TTC549 (cell line): Measurements from ENCODE around the gene NDUFA11.

ENCODE experiments used
- FAIRE-seq: peaks from 2 replicates; lab custom pipeline; 2012; peaks lifted over from hg19 to GRCh38; lab: Jason Lieb, UNC

NDUFA11 gene

DNA sequence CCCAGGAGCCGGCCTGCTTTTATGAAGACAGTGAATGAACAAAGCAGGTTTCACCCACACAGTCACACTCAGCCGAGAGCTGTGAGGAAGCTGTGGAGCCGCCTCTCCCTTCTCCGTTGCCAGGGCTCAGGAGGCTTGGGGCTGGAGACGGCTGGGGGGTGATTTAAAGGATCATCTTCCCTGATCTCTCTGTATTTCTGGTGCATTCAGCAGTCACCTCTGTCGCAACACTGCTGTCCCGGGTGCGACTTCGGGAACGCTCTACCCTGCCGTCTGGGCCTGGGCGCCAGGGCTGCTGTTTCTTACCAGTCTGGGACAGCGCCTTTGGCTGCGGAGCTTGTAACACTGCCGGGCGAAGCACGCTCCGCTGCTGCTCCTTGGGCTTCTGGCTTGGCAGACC, 28.6 kb upstream of the NDUFA11 start:
- FAIRE-seq, result no peak

DNA sequence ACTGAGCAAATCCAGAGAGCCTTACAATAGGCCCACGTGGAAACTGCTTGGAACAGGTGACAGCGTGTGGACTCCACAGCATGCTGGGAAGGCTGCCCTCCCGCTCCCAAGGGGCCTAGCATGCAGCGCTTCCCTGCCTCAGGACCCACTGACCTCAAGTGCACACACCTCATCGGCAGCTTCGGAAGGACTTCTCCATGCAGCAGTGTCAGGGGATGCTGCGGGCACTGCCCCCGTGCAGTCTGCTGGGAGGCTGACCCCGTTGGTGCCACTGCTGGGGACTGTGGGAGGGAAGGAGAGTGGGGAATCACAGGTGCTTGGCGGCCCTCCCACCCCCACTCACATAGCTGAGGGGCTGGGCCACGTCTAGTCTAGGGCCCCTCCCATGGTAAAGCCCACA, 27.7 kb upstream of the NDUFA11 start:
- FAIRE-seq, result no peak

DNA sequence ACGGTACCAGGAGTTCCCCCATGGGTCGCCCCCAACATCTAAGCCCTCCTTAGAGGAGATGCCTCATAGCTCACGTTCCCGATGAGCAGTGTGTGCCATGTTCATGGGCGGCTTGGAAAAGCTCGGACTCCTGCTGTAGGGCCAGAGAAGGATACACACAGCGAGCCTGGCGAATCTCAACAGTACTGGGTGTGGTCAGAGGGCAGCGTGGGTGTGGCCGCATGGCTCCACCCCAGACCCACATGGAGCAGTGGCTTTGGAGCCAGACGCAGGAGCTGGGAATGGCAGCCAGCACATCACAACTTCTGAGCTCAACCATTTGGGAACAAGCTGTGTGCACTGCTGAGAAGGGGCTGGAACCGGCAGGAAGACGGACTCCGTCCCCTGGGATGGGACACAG, 26.0 kb upstream of the NDUFA11 start:
- FAIRE-seq, result no peak

DNA sequence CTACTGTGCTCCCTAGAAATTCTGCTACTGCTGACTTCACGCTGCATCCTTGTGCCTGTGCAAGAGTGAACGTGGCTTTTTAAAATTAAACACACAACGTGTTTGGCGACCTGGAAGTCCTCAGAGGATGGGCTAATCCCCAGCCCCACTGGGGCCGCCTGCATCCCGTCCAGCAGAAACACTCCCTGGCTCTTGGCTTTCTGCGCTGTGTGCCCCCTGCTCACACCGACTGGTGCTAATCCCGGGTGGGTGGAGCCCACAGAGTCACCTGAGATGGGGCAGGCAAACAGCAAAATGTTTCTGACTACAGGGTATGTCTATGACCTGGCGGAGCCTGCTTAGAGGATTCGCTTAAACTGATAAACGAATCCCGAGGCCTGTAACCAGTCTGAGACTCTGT, 25.6 kb upstream of the NDUFA11 start:
- FAIRE-seq, result no peak

DNA sequence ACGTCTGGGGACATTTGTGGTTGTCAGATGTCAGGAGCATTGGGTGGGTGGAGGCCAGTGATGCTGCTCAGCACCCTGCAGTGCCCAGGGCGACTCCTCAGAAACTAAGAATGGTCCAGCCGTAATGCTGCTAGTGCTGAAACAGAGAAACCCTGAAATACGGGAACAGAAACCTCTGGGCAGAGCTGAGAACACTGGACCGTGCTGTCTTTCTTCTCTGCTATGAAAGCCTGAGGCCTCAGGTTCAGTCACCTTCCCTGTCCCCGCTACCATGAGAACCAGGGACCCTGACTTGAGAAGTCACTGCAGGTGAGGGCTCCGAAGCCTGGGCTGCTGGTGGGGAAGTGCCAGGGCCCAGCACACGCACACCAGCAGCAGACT, 23.8 kb upstream of the NDUFA11 start:
- FAIRE-seq, result no peak

DNA sequence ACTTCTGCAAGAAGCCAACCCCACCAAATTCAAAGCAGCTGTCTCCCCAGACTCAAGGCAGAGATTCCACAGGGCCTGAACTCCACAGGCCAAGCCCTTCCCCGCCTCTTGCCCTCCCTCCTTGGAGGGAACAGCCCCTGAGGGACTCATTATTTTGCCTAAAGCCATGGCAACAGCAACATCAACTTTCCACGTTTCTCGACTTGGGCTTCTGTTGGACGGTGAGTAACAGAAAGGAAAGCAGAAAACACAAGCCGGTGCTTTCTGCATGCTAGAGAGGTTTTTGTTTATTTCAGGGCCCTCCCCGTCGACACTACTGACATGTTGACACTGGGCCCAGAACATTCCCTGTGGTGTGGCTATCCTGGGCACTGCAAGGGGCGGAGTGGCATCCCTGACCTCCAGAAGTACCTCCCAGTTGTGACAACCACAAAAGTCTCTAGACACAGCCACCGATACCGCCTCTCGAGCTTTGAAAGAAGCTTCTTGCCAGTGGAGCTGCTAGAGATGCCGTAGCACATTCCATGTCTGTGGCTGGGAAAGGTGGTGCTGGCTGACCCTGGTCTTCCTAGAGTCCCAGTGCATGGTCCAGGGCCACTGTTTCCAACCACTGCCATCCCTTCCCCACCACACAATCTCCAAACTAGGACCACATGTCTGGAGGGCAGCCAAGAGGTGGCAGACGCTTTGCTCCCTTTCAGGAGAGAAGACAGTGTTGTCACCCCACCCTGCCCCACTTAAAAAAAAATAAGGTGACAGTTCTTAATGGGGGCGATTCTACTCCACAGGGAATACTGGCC, 23.3 kb upstream of the NDUFA11 start:
- FAIRE-seq, result no peak

DNA sequence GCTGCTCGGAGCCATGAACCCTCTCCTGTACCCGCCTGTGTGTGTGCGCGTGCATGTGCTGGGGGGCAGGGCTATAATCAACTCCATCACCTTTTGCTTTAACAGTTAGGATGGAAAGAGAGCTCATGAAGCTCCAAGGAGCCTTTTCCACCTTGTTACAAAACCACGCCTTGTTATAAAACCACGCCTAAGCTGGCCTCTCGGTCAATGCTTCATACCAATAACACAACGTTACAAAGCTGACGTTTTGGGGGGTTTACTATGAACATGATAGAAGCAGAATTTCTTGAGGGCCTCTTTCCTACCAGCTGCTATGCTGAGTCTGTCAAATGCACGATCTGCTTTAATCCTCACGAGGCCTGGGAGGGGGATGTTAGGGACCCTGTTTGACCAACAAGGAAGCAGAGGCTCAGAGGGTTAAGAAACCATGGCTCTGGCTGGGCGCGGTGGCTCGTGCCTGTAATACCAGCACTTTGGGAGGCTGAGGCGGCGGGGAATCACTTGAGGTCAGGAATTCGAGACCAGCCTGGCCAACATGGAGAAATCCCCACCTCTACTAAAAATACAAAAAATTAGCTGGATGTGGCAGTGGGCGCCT, 22.3 kb upstream of the NDUFA11 start:
- FAIRE-seq, result no peak

DNA sequence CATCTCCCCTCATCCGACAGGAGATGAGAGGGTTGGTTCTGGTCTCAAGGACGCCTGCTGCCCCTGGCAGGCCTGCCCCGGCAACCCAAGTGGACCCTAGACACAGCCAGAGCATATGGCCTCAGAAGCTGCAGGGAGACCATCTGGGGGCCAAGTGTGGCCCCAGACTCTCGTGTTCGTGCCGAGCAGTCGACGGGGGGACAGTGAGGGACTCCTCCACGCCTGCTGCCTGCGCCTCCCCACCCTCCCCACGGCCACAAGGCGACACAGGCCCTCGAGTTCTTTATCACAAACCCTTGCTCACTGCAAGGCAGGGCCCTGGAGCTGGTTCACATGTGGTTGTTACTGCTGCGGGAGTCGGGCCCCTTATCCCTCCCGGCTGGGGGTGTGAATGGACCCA, 19.8 kb upstream of the NDUFA11 start:
- FAIRE-seq, result no peak

DNA sequence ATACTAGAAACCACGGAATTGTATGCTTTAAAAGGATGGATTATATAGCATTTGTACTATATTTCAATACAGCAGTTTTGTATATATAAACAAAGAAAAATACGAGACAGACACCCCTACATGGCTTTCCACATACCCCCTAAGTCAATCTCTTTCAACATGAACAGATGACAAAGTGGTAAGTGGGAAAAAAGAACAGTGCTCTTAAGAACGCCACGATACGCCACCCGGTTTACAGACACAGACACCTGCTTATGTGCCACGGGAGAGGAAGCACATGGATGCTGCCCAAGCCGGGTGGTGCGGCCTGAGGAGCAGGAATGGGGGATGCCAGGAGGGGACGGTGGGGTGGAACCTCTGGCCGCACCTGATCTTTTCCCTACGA, 18.6 kb upstream of the NDUFA11 start:
- no peak for FAIRE-seq

DNA sequence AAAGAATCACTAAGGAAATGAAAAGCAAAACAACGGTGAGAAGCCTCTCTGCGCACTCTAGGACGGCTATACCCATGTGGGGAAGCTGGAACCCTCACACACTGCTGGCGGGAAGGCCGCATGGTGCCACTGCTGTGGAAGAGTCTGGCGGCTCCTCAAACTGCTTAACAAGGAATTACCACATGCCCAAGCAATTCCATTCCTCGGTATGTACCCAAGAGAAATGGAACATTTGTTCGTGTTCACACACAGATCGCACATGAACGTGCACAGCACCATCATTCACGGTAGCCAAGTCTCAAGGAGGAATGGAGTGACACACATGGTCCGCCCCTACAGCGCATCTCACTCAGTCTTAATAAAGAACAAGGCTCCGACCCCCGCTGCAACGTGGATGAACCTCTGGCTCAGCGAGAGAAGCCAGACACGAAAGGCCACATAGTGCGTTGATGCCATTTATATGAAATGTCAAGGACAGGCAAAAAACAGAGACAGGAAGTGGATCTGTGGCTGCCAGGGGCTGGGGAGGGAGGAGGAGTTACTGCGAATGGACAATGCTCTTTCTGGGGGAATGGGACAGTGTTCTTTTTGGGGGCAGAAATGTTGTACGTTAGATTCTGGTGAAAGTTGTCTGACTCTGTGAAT, 18.0 kb upstream of the NDUFA11 start:
- FAIRE-seq, result no peak

DNA sequence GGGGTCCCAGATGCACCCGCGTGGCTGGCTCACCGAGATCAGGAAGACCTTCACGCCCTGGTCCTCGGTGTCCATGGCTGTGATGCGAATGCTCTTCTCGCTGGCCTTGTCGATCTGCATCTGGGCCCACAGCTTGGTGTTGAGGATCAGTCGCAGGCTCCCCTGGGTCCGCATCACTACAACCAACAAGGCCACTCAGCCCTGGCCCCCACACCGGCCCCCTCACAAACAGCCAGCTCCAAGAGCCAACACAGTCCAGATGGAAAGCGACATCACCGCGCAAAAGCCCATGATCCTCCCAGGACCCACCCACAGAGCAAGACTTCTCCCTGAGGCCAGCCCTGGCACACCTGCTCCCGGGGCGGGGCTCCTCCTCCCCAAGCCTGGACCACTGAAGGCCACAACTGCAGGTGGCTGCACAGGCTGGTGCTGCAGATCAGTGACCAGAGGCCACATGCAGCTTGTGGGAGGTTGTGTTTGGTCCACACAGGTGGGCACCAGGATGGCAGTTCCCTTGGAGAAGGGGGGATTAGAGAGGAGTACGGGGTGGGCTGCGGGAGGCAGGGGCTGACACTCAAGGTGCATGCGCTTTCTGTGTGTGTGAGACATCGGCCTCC, 15.0 kb upstream of the NDUFA11 start:
- FAIRE-seq, result no peak

DNA sequence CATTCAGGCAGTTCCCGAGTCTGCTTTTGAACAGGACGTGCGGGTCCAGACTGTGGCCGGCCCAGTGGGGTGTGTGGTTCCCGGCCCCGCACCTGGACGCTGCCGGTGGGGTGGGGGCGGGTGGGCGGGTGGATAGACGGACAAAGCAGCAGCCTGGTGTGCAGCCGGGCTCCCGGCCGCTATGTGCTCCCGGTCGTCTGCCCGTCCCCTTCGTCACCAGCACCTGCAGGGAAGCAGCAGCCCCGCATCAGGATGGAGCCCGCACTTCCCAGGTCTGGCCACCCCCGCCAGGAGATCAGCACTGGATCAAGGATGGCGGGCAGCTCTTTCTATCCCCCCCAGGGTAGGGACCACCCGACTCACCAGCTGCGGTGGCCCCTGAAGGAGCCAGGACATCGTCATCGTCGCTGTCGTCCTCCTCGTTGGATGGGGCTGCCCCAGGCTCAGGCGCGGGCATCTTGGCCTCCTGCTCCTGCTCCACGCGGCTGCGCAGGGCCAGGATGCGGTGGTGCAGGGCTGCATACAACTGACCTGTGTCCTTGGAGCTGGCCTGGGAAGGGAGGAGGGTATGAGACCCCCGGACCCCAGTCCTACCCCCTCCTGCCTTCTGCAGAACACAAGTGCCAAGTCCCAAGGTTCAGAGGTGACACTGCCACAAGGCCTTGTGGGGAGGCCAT, 14.0 kb upstream of the NDUFA11 start:
- no peak for FAIRE-seq

DNA sequence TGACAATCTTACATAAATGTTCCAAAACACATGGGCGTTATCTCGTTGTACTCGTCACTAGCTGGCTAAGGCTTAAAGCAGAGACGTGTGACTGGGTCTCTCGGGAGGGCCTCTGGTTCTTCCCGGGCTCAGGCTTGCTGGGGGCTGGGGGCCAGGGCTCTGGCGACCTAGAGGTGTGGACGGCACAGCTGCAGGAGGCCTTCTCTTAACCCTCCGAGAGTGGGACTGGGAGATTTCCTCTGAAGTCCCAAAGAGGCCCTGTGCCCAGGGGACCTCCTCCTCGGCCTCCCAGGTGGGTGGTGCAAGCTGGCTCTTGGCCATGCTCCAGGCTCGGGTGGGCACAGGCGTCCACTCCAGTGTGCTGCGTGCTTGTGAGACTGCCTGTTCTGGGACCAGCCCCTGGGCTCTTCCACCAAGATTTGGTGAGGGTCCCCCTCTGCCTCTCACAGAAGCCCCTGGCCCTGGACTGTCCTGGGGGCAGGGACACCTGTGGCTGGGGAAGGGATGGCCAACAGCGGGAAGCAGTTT, 12.7 kb upstream of the NDUFA11 start:
- no peak for FAIRE-seq

DNA sequence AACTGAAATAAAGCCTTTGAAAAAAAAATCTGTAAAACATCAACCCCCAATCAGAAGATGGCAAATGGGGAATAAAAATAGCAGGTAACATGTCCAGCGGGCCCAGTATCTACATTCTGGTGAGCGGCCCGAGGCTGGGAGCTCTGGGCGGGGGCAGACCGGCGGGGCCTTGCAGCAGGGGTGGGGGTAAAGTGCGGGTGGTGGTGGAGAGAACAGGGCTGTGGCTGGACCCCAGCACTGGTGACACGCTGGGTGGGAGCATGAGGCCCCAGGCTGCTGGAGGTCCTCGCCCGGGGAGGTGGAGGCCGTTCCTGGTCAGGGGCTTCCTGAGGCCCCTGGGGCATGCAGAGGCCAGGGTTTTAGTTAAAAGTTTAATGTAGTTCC, 12.2 kb upstream of the NDUFA11 start:
- no peak for FAIRE-seq

DNA sequence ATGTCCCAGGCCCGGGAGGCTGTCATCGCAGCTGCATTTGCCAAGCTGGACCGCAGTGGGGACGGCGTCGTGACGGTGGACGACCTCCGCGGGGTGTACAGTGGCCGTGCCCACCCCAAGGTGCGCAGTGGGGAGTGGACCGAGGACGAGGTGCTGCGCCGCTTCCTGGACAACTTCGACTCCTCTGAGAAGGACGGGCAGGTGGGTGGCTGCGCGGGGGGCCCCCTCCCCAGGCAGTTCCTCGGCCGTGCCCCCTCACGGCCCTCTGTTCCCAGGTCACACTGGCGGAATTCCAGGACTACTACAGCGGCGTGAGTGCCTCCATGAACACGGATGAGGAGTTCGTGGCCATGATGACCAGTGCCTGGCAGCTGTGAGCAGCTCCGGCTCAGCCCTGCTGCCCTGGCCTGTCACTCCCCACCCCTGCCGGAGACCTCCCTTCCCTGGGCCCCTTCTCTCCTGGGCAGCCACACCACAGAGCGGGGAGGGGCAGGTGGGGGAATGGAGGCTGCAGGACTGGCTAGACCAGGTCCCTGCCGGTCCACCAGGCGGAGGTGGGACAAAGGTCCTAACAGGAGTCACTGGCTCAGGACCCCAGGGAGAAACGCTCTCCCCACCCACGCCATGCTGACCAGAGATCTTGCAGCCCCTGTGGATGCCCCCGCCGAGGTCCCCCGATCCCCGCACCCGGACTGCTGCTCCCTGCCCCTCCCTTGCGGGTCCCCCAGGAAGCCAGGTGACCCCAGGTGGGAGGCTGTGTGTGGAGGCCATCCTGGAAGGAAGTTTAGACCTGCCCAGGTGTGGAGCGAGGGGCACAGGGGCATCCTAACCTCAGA, 11.6 kb upstream of the NDUFA11 start:
- FAIRE-seq, result no peak

DNA sequence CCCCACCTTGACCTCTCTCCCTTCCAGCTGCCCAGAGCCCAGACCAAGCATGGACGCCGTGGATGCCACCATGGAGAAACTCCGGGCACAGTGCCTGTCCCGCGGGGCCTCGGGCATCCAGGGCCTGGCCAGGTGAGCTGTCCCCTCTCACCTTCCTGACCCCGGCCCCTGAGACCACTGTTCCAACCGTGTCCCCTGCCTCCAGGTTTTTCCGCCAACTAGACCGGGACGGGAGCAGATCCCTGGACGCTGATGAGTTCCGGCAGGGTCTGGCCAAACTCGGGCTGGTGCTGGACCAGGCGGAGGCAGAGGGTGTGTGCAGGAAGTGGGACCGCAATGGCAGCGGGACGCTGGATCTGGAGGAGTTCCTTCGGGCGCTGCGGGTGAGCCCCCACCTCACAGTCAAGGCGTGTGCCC, 10.8 kb upstream of the NDUFA11 start:
- FAIRE-seq, result no peak

DNA sequence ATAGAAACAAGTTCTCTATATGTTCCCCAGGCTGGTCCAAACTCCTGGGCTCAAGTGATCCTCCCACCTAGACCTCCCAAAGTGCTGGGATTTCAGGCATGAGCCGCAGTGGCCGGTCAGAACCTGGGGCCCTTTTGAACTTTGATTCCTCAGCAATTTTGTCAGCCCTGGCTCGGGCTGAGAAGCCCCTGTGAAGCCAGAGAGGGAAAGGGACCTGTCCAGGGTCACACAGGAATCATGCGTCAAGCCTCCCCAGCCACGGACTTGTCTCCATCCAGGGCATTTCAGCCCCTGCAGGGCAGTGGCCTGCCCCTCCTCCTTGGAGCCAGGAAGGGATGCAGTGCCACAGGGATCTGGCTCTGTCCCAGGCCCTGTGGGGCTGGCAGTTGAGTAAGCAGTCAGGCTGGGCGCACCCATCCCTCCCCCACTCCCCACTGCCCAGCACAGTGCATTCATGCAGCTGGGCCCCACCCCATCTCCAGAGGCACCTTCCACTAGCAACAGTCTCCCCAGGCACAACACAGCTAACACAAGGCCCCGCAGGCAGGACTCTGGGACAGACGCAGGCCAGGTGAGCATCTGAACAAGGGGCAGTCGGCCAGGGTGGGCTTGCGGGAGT, 10.3 kb upstream of the NDUFA11 start, which contains the start of gene CAPS:
TSS of gene CAPS (plus strand) at position 516 of the 619 bp plus-strand sequence. CDS start 153 bp downstream, outside the sequence.
- FAIRE-seq, result no peak

DNA sequence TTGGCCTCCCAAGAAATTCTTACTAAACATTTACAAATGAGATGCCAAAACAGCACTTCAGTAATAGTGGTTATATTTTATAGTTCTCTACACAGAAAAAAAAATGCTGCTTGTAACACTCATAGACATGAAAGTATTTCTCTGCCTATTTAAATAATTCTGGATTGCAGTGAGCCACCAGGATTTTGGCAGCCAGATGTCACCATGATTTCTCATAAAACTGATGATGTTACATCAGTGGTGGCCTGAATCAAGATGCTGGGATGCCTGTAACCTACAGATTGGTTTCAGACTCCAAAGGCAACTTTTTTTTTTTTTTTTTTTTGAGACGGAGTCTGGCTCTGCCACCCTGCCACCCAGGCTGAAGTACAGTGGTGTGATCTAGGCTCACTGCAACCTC, 7.8 kb upstream of the NDUFA11 start:
- FAIRE-seq, result no peak

DNA sequence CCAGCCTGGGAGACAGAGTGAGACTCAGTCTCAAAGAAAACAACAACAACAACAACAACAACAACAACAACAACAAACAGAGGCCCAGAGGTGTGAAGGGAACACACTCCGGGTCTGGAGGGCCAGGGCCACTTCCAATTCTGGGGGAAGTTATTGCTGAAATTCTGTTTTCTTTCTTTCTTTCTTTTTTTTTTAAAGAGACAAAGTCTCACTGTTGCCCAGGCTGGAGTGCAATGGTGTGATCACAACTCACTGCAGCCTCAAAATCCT, 7.0 kb upstream of the NDUFA11 start:
- no peak for FAIRE-seq

DNA sequence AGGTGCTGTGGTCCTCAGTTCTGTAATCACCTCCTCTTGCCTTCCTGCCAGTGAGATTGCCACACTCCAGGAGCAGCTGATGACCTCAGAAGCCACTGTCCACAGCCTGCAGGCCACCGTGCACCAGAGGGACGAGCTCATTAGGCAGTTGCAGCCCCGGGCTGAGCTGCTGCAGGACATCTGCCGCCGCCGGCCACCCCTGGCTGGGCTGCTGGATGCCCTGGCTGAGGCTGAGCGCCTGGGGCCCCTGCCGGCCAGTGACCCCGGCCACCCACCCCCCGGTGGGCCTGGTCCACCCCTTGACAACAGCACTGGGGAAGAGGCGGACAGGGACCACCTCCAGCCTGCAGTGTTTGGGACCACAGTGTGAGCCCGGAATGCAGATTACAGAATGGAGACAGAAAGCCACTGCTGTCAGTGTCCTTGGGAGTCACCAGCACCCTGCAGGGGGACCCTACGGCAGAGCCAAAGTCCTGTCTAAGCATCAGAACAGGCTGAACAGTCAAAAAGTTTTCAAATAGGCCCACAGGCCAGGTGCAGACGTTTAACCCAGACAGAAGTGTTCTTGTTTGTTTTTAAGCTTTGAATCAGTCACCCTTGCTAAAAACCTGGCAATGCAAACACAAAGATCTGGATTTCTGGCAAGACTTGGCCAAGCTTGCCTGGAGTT, 5.3 kb upstream of the NDUFA11 start:
- FAIRE-seq, result no peak

DNA sequence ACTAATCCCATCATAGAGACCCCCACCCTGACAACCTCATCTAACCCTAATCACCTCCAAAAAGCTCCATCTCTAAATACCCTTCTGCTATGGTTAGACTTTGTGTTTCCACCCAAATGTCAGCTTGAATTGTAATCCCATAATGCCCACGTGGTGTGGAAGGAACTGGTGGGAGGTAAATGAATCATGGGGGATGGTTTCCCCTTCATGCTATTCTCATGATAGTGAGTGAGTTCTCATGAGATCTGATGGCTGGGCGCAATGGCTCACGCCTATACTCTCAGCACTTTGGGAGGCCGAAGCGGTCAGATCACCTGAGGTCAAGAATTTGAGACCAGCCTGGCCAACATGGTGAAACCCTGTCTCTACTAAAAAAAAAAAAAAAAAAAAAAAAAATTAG, 3.7 kb upstream of the NDUFA11 start:
- no peak for FAIRE-seq
